Lung microvascular endothelial cell (primary cell): ENCODE measurements around the gene RMDN3. TPM values are rescaled to one million over a fixed set of nuclear protein-coding genes. Genes with fewer than 3 reads are reported as not detected.

Source experiments
- DNase-seq, 2 donors: peaks; one replicate each; pipeline versions ENCODE4 v3.0.0 to v3.0.0-alpha.2; 2010; ENCODE audit warnings: low read depth in 2 of 2
- total RNA-seq: library from RNA; depleted of rRNA; stranded (reverse); fragments of >200 nt; gene quantifications from 2 replicates; pipeline ENCODE4 v1.2.1, GENCODE V29; 2014

RMDN3 gene
- total RNA-seq, 1 donor from 2014 or later, result 28.6 TPM

DNA sequence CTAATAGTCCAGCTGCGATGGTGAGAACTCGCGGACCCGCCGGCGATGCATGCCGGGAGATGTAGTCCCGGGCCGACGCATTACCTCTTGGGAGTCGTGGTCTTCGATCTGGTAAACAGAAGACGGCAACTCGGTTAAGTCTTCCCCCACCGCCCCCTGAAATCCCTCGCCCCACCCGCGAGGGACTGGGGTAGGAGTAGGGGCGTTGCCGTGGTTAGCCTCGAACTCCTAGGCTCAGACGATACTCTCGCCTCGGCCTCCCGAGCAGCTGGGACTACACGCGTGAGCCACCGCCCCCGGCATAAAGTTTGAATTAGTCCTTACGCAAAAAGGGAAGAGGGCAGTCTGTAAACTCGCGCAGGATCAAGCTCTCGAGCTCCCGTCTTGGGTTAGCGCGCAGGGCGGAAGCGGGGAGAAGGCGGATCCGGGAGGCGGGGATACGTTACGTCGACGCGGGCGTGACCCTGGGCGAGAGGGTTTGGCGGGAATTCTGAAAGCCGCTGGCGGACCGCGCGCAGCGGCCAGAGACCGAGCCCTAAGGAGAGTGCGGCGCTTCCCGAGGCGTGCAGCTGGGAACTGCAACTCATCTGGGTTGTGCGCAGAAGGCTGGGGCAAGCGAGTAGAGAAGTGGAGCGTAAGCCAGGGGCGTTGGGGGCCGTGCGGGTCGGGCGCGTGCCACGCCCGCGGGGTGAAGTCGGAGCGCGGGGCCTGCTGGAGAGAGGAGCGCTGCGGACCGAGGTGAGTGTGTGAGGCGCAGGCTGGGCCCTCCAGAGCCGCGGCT lies 60.2 kb downstream of the RMDN3 start, which contains the start of gene RAD51:
RAD51 (plus strand) TSS at position 487 of the 781 bp plus-strand sequence. CDS start 3,585 bp downstream, outside the sequence.
- DNase-seq, result peak; percentile 95

DNA sequence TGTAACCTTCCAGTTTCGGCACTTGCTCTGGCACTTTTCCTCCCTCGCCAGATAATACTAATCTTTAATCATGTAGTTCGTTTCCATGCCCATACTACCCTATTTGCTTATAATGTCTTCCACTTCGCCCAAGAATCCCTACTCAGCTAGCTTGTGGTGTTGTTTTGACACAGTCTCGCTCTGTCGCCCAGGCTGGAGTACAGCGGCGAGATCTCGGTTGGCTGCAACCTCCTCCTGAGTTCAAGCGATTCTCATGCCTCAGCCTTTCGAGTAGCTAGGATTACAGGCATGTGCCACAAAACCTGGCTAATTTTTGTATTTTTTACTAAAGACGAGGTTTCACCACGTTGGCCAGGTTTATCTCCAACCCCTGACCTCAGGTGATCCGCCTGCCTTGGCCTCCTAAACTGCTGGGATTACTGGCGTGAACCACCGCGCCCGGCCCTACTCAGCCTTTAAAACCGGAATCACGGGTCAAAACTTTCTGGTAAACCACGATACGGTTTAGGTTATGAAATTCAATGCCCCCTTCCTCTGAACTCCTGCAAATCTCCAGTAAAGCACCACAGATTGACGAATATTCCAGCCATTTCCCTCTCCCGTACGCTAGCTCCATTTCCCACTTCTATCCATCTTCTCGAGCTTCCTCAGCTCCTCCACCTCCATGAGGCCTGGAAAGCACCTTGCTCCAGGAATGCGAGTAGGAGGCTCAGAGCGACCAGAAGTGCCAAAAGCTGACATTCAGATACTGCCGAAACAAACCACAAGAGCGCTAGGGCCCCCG lies 61.0 kb downstream of the RMDN3 start:
- DNase-seq, result peak in 1 of 2 donors; percentile 1

DNA sequence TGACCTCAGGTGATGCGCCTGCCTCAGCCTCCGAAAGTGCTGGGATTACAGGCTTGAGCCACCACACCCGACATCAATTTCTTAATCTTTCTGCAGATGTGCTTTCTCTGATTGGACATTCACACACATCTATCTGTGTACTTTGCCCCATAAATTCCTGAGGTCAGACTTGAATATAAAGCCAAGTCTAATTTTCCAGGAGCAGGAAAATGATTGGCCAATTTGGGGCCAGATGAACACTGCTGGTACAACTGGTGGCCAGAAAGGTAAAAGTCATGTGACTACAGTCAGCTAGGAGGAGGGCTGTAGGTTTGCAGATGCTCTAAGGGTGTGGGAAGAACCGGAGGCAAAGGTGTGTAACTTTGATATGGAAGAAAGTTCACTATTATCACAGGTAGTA lies 63.3 kb downstream of the RMDN3 start:
- no peak for DNase-seq

DNA sequence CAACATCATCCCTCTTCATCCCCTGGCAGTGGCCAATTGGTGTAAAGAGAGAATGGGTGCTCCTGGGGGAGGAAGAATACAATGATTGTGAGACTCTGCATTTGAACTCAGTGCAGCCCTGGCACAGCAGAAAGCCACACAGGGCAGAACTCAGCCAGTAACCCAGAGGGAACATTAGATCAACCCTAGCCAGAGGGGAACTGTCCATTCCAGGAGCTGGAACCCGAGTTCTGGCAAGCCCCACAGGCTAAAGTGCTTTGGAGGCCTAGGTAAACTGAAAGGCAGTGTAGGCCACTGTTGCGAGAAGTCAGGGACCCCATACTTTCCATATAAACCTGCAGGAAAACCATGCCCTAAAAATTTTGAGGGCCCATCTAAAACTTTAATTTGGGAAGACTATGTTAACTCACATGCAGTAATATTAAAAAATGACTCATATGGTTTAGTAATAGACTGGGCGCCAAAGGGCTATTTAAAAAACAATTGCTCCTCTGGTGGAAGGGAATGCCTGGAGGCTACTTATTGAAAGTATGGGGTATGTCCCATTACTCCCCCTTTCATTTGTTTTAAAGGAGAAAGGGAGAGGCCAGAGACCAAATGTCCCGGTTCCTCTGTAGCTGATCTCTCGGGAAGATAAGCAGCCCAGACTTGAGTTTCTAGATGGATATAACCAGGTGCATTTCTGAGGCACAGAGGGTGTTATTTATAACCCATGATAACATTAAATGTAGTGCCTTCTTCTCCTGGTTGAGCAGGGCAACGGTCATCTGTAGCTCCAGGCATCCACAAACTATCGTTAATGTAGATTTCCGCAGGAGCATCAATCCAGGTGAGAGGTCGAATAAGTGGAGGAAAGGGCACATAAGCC lies 65.9 kb downstream of the RMDN3 start:
- no peak for DNase-seq

Other genes starting within 250 kb of the RMDN3 start
- gene CCDC32, start 190.2 kb downstream of the RMDN3 start, total RNA-seq, result 14.4 and 16.1 TPM in 2 replicates
- 7.4 and 10.1 TPM in 2 replicates for gene RPUSD2, start 186.0 kb downstream of the RMDN3 start, total RNA-seq
- 2.0 and 7.6 TPM in 2 replicates for gene KNL1, start 161.0 kb downstream of the RMDN3 start, total RNA-seq
- gene RAD51, start 60.1 kb downstream of the RMDN3 start, total RNA-seq, result 1.6 and 4.1 TPM in 2 replicates
- gene GCHFR, start 8.8 kb upstream of the RMDN3 start, total RNA-seq, result 17.5 and 20.7 TPM in 2 replicates
- gene C15orf62, start 14.7 kb upstream of the RMDN3 start, total RNA-seq, result 0.22 and 0.40 TPM in 2 replicates
- gene ZFYVE19, start 51.8 kb upstream of the RMDN3 start, total RNA-seq, result 18.1 and 21.4 TPM in 2 replicates
- gene DNAJC17, start 52.2 kb upstream of the RMDN3 start, total RNA-seq, result 13.5 and 14.3 TPM in 2 replicates
- not detected in 2 replicates for gene PPP1R14D, start 73.5 kb upstream of the RMDN3 start, total RNA-seq
- gene SPINT1, start 88.8 kb upstream of the RMDN3 start, total RNA-seq, result 0.40 and 0.65 TPM in 2 replicates
- gene RHOV, start 119.0 kb upstream of the RMDN3 start, total RNA-seq, result not detected in 2 replicates
- 32.9 and 41.5 TPM in 2 replicates for gene VPS18, start 139.2 kb upstream of the RMDN3 start, total RNA-seq
- 48.0 and 75.2 TPM in 2 replicates for gene DLL4, start 174.1 kb upstream of the RMDN3 start, total RNA-seq
- gene CHAC1, start 198.2 kb upstream of the RMDN3 start, total RNA-seq, result 2.4 and 4.8 TPM in 2 replicates